Body of pancreas (tissue), 4 donors: ENCODE measurements around the gene TBL3.

Experiments
- POLR2A ChIP-seq, 3 donors: fragments of 450-650 bp; IDR thresholded peaks; one replicate each; pipeline ENCODE4 v1.6.1; 2016; ENCODE audit warnings: antibody characterized with exemption in 3 of 3, mild to moderate bottlenecking in 2 of 3
- TF ChIP-seq, protein P1 (sequence below), 7 experiments: fragments of 450-650 bp in 4 of 7; fragments of 200-600 bp in 3 of 7; sonication (generic) in 3 of 7; IDR thresholded peaks; one replicate each; pipeline ENCODE4 v1.5.1; 2016 to 2019; ENCODE audit warnings: antibody characterized with exemption in 7 of 7

DNA sequence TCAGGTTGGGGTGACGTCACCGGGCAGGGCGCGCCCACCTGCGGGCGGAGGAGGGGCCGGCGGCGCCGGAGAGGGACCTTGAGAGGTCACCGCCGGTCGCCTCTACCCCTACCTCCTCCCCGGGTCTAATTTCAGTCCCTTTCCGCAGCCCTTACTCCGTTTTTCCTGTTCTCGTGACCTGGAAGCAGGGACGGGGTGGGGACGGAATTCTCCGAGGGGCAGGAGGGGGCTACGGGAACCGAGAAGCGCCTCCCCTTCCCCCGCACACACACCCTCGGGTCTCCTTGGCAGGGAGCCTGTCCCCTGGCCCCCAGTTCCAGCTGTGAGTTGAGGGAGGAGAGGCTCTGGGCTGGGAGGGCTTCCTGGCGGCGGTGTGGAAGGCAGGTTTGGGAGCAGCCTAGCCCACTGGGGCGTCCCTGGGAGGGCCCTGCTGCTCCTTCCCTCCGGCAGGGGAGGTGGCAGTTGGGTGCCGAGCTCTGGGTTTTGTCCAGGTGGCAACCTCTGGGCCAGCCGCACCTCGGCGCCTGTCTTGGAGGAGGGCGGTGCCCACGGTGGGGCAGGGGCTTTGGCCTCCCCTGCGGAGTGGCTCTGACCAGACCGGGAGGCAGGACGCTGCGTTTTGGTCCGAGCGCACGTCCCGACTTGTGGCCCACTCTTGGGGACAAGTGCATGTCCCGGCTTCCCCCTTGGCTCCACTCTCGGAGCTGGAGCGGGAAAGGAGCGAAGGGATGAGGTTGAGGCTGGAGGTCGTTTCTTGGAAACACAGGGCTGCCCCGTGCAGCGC, 18.7 kb downstream of the TBL3 start:
- TF ChIP-seq POLR2A (IDR thresholded peaks at IDR 0.05) = no peak
- TF ChIP-seq, protein P1, sequence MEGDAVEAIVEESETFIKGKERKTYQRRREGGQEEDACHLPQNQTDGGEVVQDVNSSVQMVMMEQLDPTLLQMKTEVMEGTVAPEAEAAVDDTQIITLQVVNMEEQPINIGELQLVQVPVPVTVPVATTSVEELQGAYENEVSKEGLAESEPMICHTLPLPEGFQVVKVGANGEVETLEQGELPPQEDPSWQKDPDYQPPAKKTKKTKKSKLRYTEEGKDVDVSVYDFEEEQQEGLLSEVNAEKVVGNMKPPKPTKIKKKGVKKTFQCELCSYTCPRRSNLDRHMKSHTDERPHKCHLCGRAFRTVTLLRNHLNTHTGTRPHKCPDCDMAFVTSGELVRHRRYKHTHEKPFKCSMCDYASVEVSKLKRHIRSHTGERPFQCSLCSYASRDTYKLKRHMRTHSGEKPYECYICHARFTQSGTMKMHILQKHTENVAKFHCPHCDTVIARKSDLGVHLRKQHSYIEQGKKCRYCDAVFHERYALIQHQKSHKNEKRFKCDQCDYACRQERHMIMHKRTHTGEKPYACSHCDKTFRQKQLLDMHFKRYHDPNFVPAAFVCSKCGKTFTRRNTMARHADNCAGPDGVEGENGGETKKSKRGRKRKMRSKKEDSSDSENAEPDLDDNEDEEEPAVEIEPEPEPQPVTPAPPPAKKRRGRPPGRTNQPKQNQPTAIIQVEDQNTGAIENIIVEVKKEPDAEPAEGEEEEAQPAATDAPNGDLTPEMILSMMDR (IDR thresholded peaks at IDR 0.05) = no peak
